HEK293T (cell line): ENCODE data around the gene BASP1.

Experiments
- ELF4 ChIP-seq: fragments of 450-650 bp; IDR thresholded peaks from 2 replicates; pipeline ENCODE4 v1.6.1; 2017; ENCODE audit warnings: antibody characterized with exemption
- FOXA1 ChIP-seq: fragments of 450-650 bp; IDR thresholded peaks from 2 replicates; pipeline ENCODE4 v1.6.1; 2016; ENCODE audit warnings: mild to moderate bottlenecking
- HDGF ChIP-seq: fragments of 450-650 bp; IDR thresholded peaks from 2 replicates; pipeline ENCODE4 v1.6.1; 2017; ENCODE audit warnings: antibody characterized with exemption, borderline replicate concordance
- PKNOX1 ChIP-seq: fragments of 450-650 bp; IDR thresholded peaks from 2 replicates; pipeline ENCODE4 v1.6.1; 2016
- SP1 ChIP-seq: fragments of 450-650 bp; IDR thresholded peaks from 2 replicates; pipeline ENCODE4 v1.6.1; 2017
- SUZ12 ChIP-seq: fragments of 450-650 bp; IDR thresholded peaks from 2 replicates; pipeline ENCODE4 v1.6.1; 2016; ENCODE audit warnings: mild to moderate bottlenecking

GRCh38 chr5:17289681-17290539 lies 72.5 kb downstream of the BASP1 start:
- TF ChIP-seq SP1 (no peak), HDGF (no peak), SUZ12 (no peak), PKNOX1 (no peak), ELF4 (no peak), FOXA1 (no peak)
